HepG2 (cell line): Measurements from ENCODE around the gene ATF6. TPM values are rescaled to one million over a fixed set of nuclear protein-coding genes. Genes with fewer than 3 reads are reported as not detected.

Source experiments
- ATAC-seq: fragments of 200-7000 bp; cut with Tn5 transposase; 3 replicates; pipeline ENCODE4 v1.9.1; 2020; ENCODE audit warnings: mild to moderate bottlenecking, moderate library complexity
- BruUV-seq: library from RNA; stranded (reverse); fragments of 400-500 nt; replicated peaks from 2 replicates; lab custom pipeline; 2021; lab: Mats Ljungman, UMichigan
- CTCF ChIA-PET: fragments of 300-600 bp; formaldehyde crosslinking; extraction: SDS; loops from one replicate; lab custom pipeline; 2021; ENCODE audit warnings: low total read pairs, inconsistent platforms, low intra/inter-chr PET ratio; lab: Yijun Ruan, JAX
- POLR2A ChIA-PET: fragments of 350-600 bp; sonication (Branson Sonifier 250); formaldehyde crosslinking; loops from one replicate; lab custom pipeline; 2020; ENCODE audit warnings: antibody characterized with exemption, inconsistent platforms; lab: Yijun Ruan, JAX
- DNase-seq: peaks from one replicate; pipeline ENCODE4 v3.0.0-alpha.2; 2015; ENCODE audit warnings: low spot score
- FAIRE-seq: peaks from 3 replicates; lab custom pipeline; 2011; peaks lifted over from hg19 to GRCh38; lab: Jason Lieb, UNC
- H2AFZ ChIP-seq: one replicate; pipeline ENCODE4 v1.6.1; 2011; ENCODE audit warnings: low read length, inconsistent platforms
- H3K27ac ChIP-seq: fragments of 300-600 bp; 3 replicates; pipeline ENCODE4 v1.8.0; 2011; ENCODE audit warnings: mixed run types, mild to moderate bottlenecking, mixed read lengths, low read length, inconsistent platforms; ENCODE audit not compliant: insufficient read depth; ENCODE audit errors: extremely low read length
- H3K27me3 ChIP-seq, 2 experiments: fragments of 200-600 bp in 1 of 2; 2 replicates in 1 of 2; 3 replicates in 1 of 2; pipeline versions ENCODE4 v1.6.0 to v1.8.0; 2011; ENCODE audit warnings: low read length in 2 of 2, mild to moderate bottlenecking in 2 of 2, moderate library complexity in 2 of 2, inconsistent platforms in 1 of 2; ENCODE audit not compliant: insufficient read depth in 2 of 2, control insufficient read depth in 1 of 2
- H3K36me3 ChIP-seq, 2 experiments: fragments of 200-600 bp in 1 of 2; replicated peaks in 1 of 2; 2 replicates in 1 of 2; 3 replicates in 1 of 2; pipeline versions ENCODE4 v1.5.1 to v1.8.0; 2011; ENCODE audit warnings: low read length in 2 of 2, inconsistent platforms in 1 of 2; ENCODE audit not compliant: insufficient read depth in 2 of 2, control insufficient read depth in 1 of 2
- H3K4me1 ChIP-seq: 2 replicates; pipeline ENCODE4 v1.5.1; 2012; ENCODE audit warnings: low read length, inconsistent platforms; ENCODE audit not compliant: insufficient read depth
- H3K4me2 ChIP-seq: 2 replicates; pipeline ENCODE4 v1.6.0; 2011; ENCODE audit warnings: low read depth, low read length, inconsistent platforms
- H3K4me3 ChIP-seq, 3 experiments: fragments of 200-600 bp in 1 of 3; sonication (generic), shearing (Covaris generic) in 1 of 3; replicated peaks in 1 of 3; 2 replicates each; pipeline ENCODE4 v1.5.1; 2011 to 2016; ENCODE audit warnings: low read length in 3 of 3, inconsistent platforms in 2 of 3, low read depth in 2 of 3, mild to moderate bottlenecking in 2 of 3, control low read depth in 1 of 3, mixed read lengths in 1 of 3; ENCODE audit not compliant: insufficient read depth in 1 of 3
- H3K79me2 ChIP-seq: one replicate; pipeline ENCODE4 v1.6.1; 2011; ENCODE audit warnings: low read length, inconsistent platforms; ENCODE audit not compliant: insufficient read depth
- H3K9ac ChIP-seq: 2 replicates; pipeline ENCODE4 v1.6.0; 2011; ENCODE audit warnings: mild to moderate bottlenecking, low read depth, low read length, inconsistent platforms; ENCODE audit not compliant: insufficient read depth
- H3K9me3 ChIP-seq: 2 replicates; pipeline ENCODE4 v1.5.1; 2012; ENCODE audit warnings: mild to moderate bottlenecking, low read length
- H4K20me1 ChIP-seq: 2 replicates; pipeline ENCODE4 v1.6.0; 2011; ENCODE audit warnings: inconsistent platforms, mild to moderate bottlenecking, low read length, moderate library complexity; ENCODE audit not compliant: insufficient read depth
- KDM5B ChIP-seq: sonication (generic); formaldehyde crosslinking; IDR thresholded peaks from 2 replicates; pipeline ENCODE4 v1.4.0; 2020; ENCODE audit warnings: missing genetic modification reagents, mild to moderate bottlenecking, borderline replicate concordance
- KLF13 ChIP-seq: sonication (generic); formaldehyde crosslinking; IDR thresholded peaks from 2 replicates; pipeline ENCODE4 v1.4.0; 2020; ENCODE audit warnings: mild to moderate bottlenecking, missing genetic modification reagents
- MTA1 ChIP-seq: sonication (generic); formaldehyde crosslinking; IDR thresholded peaks from 2 replicates; pipeline ENCODE4 v1.4.0; 2020; ENCODE audit warnings: missing genetic modification reagents, mild to moderate bottlenecking, borderline replicate concordance
- MXD3 ChIP-seq: IDR thresholded peaks from 2 replicates; pipeline ENCODE4 v1.6.1; 2016; ENCODE audit warnings: mild to moderate bottlenecking, missing biosample characterization, missing genetic modification reagents
- TBX3 ChIP-seq: fragments of 450-650 bp; IDR thresholded peaks from 2 replicates; pipeline ENCODE4 v1.6.1; 2017; ENCODE audit warnings: antibody characterized with exemption, mild to moderate bottlenecking, inconsistent platforms, borderline replicate concordance
- ZNF124 ChIP-seq: sonication (generic); formaldehyde crosslinking; IDR thresholded peaks from 2 replicates; pipeline ENCODE4 v1.4.0; 2020; ENCODE audit warnings: missing genetic modification reagents
- ZNF225 ChIP-seq: sonication (generic); formaldehyde crosslinking; IDR thresholded peaks from 2 replicates; pipeline ENCODE4 v1.4.0; 2020; ENCODE audit warnings: mild to moderate bottlenecking, missing genetic modification reagents
- ZNF33A ChIP-seq: sonication (generic); formaldehyde crosslinking; IDR thresholded peaks from 2 replicates; pipeline ENCODE4 v1.5.1; 2020; ENCODE audit warnings: missing genetic modification reagents, mild to moderate bottlenecking, moderate library complexity, borderline replicate concordance
- ZNF451 ChIP-seq: sonication (generic); formaldehyde crosslinking; IDR thresholded peaks from 2 replicates; pipeline ENCODE4 v1.5.0; 2020; ENCODE audit warnings: mild to moderate bottlenecking, missing genetic modification reagents
- ZNF558 ChIP-seq: sonication (generic); formaldehyde crosslinking; IDR thresholded peaks from 2 replicates; pipeline ENCODE4 v1.9.0; 2022; ENCODE audit warnings: mild to moderate bottlenecking, missing genetic modification reagents, borderline replicate concordance
- ZNF724P ChIP-seq: sonication (generic); formaldehyde crosslinking; IDR thresholded peaks from 2 replicates; pipeline ENCODE4 v1.8.0; 2022; ENCODE audit warnings: missing genetic modification reagents, borderline replicate concordance
- WGBS: methylation state at CpG from one replicate; pipeline ENCODE4 v1.1.6; 2017; ENCODE audit warnings: low lambda C conversion rate; 5-methylcytosine and 5-hydroxymethylcytosine counted together
- in situ Hi-C: cut with HindIII; loops from 2 replicates; pipeline ENCODE4 v1.10.0; 2017; ENCODE audit warnings: low pct_unique_long_range_greater_than_20kb; ENCODE audit not compliant: extremely low pct_ligation_motif_present
- intact Hi-C: fragments of 100-400 bp; cut with micrococcal nuclease; formaldehyde crosslinking; loops from one replicate; pipeline ENCODE4 v1.10.0; 2022; ENCODE audit not compliant: unreplicated experiment
- polyA plus RNA-seq, 8 experiments: library from polyadenylated mRNA; depleted of rRNA in 3 of 8; stranded (reverse) in 7 of 8; unstranded in 1 of 8; fragments of >200 nt; fragmentation: Illumina TruSeq in 4 of 8; extraction: Trizol in 4 of 8; gene quantifications; 2 replicates each; pipeline versions ENCODE4 v1.2.1 to v1.2.3, GENCODE V29; 2011 to 2016; ENCODE audit warnings: low read depth in 4 of 8, missing spikeins in 1 of 8, mixed read lengths in 1 of 8; ENCODE audit not compliant: insufficient read depth in 1 of 8
- total RNA-seq, 5 experiments: library from RNA; depleted of rRNA; stranded (reverse); fragments of >200 nt; fragmentation: Illumina TruSeq; extraction: Trizol; gene quantifications; 2 replicates each; pipeline ENCODE4 v1.2.3, GENCODE V29; 2016; ENCODE audit warnings: low read depth in 1 of 5
- TF ChIP-seq, protein P1 (sequence below): sonication (generic); formaldehyde crosslinking; IDR thresholded peaks from 2 replicates; pipeline ENCODE4 v1.5.0; 2020; ENCODE audit warnings: missing genetic modification reagents, mild to moderate bottlenecking, borderline replicate concordance
- TF ChIP-seq, protein P2 (sequence below): sonication (generic); formaldehyde crosslinking; IDR thresholded peaks from 2 replicates; pipeline ENCODE4 v1.4.0; 2020; ENCODE audit warnings: missing genetic modification reagents
- TF ChIP-seq, protein P3 (sequence below): sonication (generic); formaldehyde crosslinking; IDR thresholded peaks from 2 replicates; pipeline ENCODE4 v1.4.0; 2020; ENCODE audit warnings: mild to moderate bottlenecking, missing genetic modification reagents
- TF ChIP-seq, protein P4 (sequence below): IDR thresholded peaks from 2 replicates; pipeline ENCODE4 v1.6.1; 2016; ENCODE audit warnings: control low read depth

ATF6 gene
- total and polyA plus RNA-seq, 2 of the 13 experiments (the other 11 are each of a cell fraction or from before 2014, with no cell fraction given) = 13.2 to 14.5 TPM

DNA sequence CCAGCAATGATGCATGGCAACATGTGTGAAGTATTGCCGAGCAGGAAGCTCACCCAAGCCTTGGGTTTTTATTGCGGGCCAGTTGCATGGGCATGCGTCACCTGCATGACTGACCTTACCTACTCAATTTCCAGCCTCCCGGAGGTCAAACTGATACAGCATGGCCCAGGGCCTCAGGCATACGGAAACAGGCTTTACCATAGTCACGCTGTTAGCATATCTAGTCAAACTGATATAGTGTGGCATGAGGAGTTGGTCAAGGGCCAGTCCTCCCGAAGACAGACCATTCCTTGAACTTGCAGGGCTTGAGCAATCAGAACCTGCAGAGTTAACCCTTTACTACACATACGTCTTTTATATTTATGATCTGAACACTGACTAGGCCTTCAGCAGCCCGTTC lies 22.9 kb upstream of the ATF6 start:
- DNase-seq (no peak), ATAC-seq (peak; percentile 63), FAIRE-seq (no peak)
- 25% methylated on average over 3 of the region's 9 CpGs for WGBS
- Histone ChIP-seq H3K4me1 (peaks cover 8% of the 10 kb centered on the region; the same call in 1 of the 2 replicates), H3K27me3 (no peaks in the 10 kb centered on the region; a peak in 2 of 5 replicates), H3K36me3 (no peaks in the 10 kb centered on the region), H3K79me2 (no peaks in the 10 kb centered on the region), H2AFZ (no peak overlapping the region), H4K20me1 (no peaks in the 10 kb centered on the region), H3K4me2 (0 out of 2 replicates have a peak overlapping the region, but pooled peaks have one; percentile 2), H3K4me3 (no peak overlapping the region), H3K9ac (no peak overlapping the region), H3K9me3 (no peaks in the 10 kb centered on the region), H3K27ac (no peak overlapping the region)
- no TSS peak for BruUV-seq
- ChIA-PET POLR2A (no interaction called here), CTCF (no interaction called here)
- in situ Hi-C loops = loop anchor here (10.0 kb wide), 1 partner anchor 98 kb away; no protein-coding TSS in a partner anchor
- intact Hi-C loops = loop anchor here (10.0 kb wide), 1 partner anchor 178 kb away; no protein-coding TSS in a partner anchor
- TF ChIP-seq, protein P1, sequence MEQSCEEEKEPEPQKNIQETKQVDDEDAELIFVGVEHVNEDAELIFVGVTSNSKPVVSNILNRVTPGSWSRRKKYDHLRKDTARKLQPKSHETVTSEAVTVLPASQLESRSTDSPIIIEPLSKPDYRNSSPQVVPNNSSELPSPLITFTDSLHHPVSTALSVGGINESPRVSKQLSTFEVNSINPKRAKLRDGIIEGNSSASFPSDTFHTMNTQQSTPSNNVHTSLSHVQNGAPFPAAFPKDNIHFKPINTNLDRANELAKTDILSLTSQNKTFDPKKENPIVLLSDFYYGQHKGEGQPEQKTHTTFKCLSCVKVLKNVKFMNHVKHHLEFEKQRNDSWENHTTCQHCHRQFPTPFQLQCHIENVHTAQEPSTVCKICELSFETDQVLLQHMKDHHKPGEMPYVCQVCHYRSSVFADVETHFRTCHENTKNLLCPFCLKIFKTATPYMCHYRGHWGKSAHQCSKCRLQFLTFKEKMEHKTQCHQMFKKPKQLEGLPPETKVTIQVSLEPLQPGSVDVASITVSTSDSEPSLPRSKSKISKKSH (CRISPR knock-in tag) = no peak
- TF ChIP-seq TBX3 (no peak), ZNF124 (CRISPR knock-in tag) (no peak), MXD3 (no peak), KDM5B (CRISPR knock-in tag) (no peak), ZNF33A (no peak), ZNF225 (CRISPR knock-in tag) (no peak), ZNF451 (CRISPR knock-in tag) (no peak), MTA1 (CRISPR knock-in tag) (no peak), ZNF724P (CRISPR knock-in tag) (no peak), KLF13 (CRISPR knock-in tag) (no peak), ZNF558 (CRISPR knock-in tag) (no peak)
- TF ChIP-seq, protein P2, sequence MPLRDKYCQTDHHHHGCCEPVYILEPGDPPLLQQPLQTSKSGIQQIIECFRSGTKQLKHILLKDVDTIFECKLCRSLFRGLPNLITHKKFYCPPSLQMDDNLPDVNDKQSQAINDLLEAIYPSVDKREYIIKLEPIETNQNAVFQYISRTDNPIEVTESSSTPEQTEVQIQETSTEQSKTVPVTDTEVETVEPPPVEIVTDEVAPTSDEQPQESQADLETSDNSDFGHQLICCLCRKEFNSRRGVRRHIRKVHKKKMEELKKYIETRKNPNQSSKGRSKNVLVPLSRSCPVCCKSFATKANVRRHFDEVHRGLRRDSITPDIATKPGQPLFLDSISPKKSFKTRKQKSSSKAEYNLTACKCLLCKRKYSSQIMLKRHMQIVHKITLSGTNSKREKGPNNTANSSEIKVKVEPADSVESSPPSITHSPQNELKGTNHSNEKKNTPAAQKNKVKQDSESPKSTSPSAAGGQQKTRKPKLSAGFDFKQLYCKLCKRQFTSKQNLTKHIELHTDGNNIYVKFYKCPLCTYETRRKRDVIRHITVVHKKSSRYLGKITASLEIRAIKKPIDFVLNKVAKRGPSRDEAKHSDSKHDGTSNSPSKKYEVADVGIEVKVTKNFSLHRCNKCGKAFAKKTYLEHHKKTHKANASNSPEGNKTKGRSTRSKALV (CRISPR knock-in tag) = no peak
- TF ChIP-seq, protein P3, sequence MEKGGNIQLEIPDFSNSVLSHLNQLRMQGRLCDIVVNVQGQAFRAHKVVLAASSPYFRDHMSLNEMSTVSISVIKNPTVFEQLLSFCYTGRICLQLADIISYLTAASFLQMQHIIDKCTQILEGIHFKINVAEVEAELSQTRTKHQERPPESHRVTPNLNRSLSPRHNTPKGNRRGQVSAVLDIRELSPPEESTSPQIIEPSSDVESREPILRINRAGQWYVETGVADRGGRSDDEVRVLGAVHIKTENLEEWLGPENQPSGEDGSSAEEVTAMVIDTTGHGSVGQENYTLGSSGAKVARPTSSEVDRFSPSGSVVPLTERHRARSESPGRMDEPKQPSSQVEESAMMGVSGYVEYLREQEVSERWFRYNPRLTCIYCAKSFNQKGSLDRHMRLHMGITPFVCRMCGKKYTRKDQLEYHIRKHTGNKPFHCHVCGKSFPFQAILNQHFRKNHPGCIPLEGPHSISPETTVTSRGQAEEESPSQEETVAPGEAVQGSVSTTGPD (CRISPR knock-in tag) = no peak
- TF ChIP-seq, protein P4, sequence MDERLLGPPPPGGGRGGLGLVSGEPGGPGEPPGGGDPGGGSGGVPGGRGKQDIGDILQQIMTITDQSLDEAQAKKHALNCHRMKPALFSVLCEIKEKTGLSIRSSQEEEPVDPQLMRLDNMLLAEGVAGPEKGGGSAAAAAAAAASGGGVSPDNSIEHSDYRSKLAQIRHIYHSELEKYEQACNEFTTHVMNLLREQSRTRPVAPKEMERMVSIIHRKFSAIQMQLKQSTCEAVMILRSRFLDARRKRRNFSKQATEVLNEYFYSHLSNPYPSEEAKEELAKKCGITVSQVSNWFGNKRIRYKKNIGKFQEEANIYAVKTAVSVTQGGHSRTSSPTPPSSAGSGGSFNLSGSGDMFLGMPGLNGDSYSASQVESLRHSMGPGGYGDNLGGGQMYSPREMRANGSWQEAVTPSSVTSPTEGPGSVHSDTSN (CRISPR knock-in tag) = no peak
